Loucy (cell line): Measurements from ENCODE around the gene PUM1.

ENCODE experiments used
- EZH2phosphoT487 ChIP-seq: fragments of 200-600 bp; IDR thresholded peaks from 2 replicates; pipeline ENCODE4 v1.6.1; 2018; ENCODE audit warnings: antibody characterized with exemption, mild to moderate bottlenecking, moderate library complexity, borderline replicate concordance
- TF ChIP-seq, protein P1 (sequence below): fragments of 200-600 bp; sonication (generic); conservative IDR thresholded peaks from 2 replicates; pipeline ENCODE4 v1.5.1; 2014; ENCODE audit warnings: mild to moderate bottlenecking, antibody characterized with exemption, low read length

- TF ChIP-seq, protein P1, sequence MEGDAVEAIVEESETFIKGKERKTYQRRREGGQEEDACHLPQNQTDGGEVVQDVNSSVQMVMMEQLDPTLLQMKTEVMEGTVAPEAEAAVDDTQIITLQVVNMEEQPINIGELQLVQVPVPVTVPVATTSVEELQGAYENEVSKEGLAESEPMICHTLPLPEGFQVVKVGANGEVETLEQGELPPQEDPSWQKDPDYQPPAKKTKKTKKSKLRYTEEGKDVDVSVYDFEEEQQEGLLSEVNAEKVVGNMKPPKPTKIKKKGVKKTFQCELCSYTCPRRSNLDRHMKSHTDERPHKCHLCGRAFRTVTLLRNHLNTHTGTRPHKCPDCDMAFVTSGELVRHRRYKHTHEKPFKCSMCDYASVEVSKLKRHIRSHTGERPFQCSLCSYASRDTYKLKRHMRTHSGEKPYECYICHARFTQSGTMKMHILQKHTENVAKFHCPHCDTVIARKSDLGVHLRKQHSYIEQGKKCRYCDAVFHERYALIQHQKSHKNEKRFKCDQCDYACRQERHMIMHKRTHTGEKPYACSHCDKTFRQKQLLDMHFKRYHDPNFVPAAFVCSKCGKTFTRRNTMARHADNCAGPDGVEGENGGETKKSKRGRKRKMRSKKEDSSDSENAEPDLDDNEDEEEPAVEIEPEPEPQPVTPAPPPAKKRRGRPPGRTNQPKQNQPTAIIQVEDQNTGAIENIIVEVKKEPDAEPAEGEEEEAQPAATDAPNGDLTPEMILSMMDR = no peak
- TF ChIP-seq EZH2phosphoT487 = no peak
These were observed 152.4 kb downstream of the PUM1 start for GRCh38 chr1:30912913-30913652.
